Activated T-cell treated with anti-CD3 and anti-CD28 coated beads, Interleukin-2, amount 50 U/mL, for 1 hour (primary cell): ENCODE results near the gene TRIM44.
"Not testable (repeated sequence)": the region's sequence is repeated elsewhere in the genome, so short reads cannot be mapped to it uniquely, and the experiment has no call there.

Experiments used
- DNase-seq: peaks from one replicate; pipeline ENCODE4 v3.0.0-alpha.2; 2020

Gene TRIM44

GRCh38 chr11:35635933-35636332 is 26.6 kb upstream of the TRIM44 start:
- no peak for DNase-seq

DNA sequence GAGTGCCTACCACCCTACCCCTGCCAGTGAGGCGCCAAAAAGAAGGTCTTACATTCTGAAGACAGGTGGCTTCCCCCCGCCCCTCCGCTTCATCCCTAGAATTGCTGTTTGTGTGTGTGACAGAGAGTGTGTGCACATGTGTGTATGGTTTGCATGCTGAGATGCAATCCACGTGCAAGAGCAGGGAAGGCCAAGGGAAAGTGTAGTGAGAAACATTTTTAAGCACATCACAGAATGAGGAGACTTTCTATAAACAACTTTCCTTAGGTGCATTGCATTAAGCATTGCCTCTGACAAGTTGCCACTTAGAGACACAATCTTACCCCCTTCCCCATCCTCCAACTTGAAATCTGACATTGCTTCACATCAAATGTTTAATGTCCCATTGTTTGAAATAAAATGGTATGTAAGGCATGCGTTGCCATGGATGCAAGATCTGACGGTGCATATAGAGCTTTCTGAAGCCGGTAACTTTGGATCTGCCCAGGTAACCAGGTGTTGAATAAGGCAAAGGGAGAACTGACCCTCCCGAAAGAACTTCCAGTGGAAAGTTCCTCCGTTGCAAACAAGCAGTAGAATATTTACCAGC is 22.9 kb upstream of the TRIM44 start:
- no peak for DNase-seq

GRCh38 chr11:35641171-35641897 is 21.2 kb upstream of the TRIM44 start:
- no peak for DNase-seq

GRCh38 chr11:35641964-35642363 is 20.6 kb upstream of the TRIM44 start:
- no peak for DNase-seq

DNA sequence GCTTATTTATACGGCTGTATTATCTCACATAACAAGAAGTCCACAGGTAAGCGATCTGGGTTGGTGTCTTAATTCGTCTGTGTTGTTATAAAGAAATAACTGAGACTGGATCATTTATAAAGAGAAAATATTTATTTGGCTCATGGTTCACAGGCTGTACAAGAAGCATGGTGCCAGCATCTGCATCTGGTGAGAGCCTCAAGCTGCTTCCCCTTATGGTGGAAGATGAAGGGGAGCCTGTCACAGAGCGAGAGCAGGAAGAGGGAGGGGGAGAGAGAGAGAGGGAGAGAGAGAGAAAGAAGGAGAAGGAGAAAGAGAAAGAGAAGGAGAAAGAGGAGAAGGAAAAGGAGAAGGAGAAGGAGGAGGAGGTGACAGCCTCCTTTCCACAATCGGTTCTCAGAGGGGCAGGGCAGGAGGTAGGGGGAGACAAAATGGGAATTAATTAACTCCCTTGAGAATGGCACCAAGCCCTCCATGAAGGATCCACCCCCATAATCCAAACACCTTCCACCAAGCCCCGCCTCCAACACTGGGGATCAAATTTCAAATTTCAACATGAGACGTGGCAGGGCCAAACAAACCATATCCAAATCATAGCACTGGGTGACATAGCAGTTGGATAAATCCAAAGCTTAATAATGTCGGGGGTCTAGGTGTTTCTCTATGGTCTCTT is 15.0 kb upstream of the TRIM44 start:
- DNase-seq: no peak

GRCh38 chr11:35650006-35650405 is 12.6 kb upstream of the TRIM44 start:
- DNase-seq: no peak

DNA sequence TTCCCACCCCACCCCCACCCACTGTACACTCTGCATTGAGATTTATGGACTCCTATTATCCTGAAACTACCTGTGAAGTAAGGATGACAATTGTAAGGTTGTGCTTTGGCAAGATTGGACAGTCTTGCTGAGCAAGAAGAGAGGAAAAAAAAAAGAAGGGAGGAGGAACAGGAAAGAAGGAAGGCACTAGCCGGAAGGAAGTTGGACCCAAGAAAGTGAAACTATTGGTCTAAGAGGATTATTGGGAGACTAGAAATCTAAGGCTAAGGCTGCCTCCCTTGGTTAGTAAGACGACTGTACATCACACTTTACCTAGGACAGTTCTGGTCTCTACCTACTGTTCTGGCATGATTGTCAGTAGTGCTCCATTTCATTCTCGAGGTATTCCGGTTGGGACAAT is 12.1 kb upstream of the TRIM44 start:
- DNase-seq: no peak

- no peak for DNase-seq
Measured at GRCh38 chr11:35651263-35651662, 11.3 kb upstream of the TRIM44 start.

GRCh38 chr11:35652786-35653185 is 9.8 kb upstream of the TRIM44 start:
- DNase-seq: not testable (repeated sequence)

- DNase-seq: no peak
Measured at GRCh38 chr11:35654711-35655110, 7.9 kb upstream of the TRIM44 start.

GRCh38 chr11:35655254-35655653 is 7.3 kb upstream of the TRIM44 start:
- no peak for DNase-seq

DNA sequence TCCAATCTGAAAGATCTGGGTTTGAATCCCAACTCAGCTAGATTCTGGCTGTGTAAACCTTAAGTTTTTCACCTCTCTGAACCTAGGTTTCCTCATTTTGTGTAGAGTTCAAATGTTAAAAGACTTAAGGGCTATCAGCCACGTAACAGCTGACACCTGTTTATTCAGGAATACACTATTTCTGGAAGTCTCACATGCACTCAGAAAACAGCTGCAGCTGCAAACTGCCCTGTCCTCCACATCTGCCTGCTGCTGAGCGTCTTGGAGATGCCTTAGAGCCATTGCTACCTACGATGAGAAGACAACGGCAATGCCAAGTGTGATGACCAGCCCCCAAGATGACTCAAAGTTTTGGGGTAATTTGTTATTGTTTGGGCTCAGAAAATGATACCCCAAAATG is 6.7 kb upstream of the TRIM44 start:
- DNase-seq: no peak

DNA sequence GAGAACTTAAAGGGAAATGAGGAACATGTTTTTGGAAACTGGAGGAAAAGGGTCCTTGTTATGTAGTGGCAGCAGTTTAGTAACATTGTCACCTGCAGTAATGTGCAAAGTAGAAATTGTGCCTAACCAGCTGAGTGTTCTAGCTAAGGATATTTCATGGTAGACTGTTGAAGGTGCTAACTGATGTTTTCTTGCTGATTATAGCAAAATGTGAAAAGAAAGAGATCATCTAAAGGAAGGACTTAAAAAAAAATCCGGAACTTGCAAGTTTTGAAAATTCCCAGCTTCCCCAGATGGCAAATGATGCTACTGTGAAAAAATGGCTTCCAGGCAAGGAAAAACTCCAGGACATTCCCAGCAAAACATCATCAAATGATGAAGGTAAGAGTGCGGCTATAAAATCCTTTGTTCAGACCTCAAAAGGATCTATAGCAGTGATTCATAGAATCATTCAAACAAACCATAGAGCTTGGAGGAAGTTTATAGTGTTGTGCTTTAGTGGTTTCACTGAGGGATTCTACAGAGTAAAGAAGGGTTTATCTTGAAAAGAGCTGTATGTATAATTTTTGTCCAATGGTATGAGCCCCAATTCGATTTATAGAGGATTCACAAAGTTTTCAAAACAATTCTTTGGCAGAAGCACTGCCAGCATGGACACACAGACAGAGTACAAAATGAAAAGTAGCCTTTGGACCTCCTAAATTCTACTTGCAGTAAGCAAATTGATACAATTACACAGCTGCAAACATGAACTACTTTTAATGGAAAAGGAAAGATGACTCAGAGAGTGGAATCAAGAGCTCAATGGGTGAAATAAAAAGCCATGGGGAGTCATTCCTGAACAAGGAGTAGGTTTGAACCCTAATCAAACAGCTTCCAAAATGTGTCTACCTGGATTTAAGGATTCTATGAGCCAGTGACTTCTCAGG is 4.3 kb upstream of the TRIM44 start:
- DNase-seq: no peak

GRCh38 chr11:35661534-35661933 is 1.0 kb upstream of the TRIM44 start:
- no peak for DNase-seq

DNA sequence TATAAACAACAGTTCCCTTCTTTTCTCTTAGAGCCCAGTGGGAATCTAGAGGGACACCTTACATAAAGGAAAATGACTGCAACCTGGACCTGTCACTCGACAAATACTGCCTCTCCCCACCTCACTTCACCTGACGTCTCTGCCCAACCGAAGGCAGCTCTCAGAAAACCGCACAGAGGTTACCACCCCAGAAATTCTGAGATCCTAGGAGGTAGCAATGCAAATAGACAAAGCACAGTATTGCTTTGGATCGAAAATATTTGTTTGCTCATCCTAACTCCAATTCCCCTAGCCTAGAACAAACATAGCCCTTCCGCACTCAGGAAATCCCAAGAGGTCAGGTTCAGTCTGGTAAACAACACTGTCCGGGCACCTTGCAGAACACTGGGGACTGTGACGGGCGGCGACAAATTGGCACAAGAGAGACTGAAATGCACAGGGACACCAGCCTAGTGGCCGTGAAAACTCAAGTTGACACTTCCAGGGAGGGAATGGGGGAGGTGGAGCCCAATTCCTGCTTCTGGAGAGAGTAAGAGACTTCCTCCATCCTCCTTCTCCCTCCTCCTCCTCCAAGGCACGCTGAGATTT is 420 bp upstream of the TRIM44 start:
- no peak for DNase-seq

- DNase-seq: no peak
Measured at GRCh38 chr11:35663408-35663702, 780 bp downstream of the TRIM44 start.

DNA sequence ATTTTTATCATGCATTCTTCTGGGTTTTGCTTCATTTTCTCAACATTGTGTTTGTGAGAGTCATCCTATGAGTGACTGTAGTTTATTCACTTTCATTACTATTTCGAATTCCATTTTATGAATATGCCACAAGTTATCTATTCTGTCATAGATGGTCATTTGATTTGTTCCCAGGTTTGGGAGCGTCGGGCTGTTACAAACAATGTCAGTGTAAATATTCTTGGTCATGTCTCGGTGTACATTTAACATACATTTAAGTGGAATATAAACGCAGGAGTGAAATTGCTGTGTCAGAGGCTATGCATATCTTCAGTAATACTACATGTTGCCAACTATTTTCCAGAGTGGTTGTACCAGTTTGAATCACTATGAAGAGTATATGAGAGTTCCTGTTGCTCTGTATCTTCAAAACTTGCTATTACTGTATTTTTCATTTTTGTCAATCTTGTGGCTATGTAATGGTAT is 2.4 kb downstream of the TRIM44 start:
- DNase-seq: no peak

GRCh38 chr11:35667257-35667656 is 4.7 kb downstream of the TRIM44 start:
- no peak for DNase-seq

- DNase-seq: not testable (repeated sequence)
Measured at GRCh38 chr11:35668350-35668749, 5.8 kb downstream of the TRIM44 start.

GRCh38 chr11:35671396-35672127 is 9.0 kb downstream of the TRIM44 start:
- DNase-seq: no peak

GRCh38 chr11:35672608-35673007 is 10.0 kb downstream of the TRIM44 start:
- DNase-seq: no peak
